Colonic mucosa (tissue), 4 donors: ENCODE measurements around the gene OGT. TPM values are rescaled to one million over a fixed set of nuclear protein-coding genes. Genes with fewer than 3 reads are reported as not detected.
A peak's percentile ranks its signal among the peaks of the same experiment; 100 is the strongest.
"Not testable (repeated sequence)": the region's sequence is repeated elsewhere in the genome, so short reads cannot be mapped to it uniquely, and the experiment has no call there.

ENCODE experiments used
- DNase-seq: peaks from one replicate; pipeline ENCODE4 v3.0.0-alpha.2; 2020
- H3K27ac ChIP-seq: fragments of 200-600 bp; one replicate; pipeline ENCODE4 v1.8.0; 2021
- H3K27me3 ChIP-seq: fragments of 200-600 bp; one replicate; pipeline ENCODE4 v1.8.0; 2021
- H3K36me3 ChIP-seq: fragments of 200-600 bp; one replicate; pipeline ENCODE4 v1.8.0; 2021
- H3K4me1 ChIP-seq: fragments of 200-600 bp; one replicate; pipeline ENCODE4 v1.8.0; 2021; ENCODE audit warnings: mild to moderate bottlenecking
- H3K4me3 ChIP-seq: fragments of 200-600 bp; one replicate; pipeline ENCODE4 v1.8.0; 2021
- H3K9ac ChIP-seq, 2 donors: one replicate each; pipeline ENCODE4 v1.7.0; 2013; ENCODE audit warnings: control low read depth in 2 of 2, low read depth in 2 of 2, low read length in 2 of 2
- H3K9me3 ChIP-seq: fragments of 200-600 bp; one replicate; pipeline ENCODE4 v1.8.0; 2021
- intact Hi-C: fragments of 100-400 bp; cut with DNase I; formaldehyde crosslinking; loops from one replicate; pipeline ENCODE4 v1.14.1; 2022
- total RNA-seq, 2 donors: library from RNA; stranded (reverse); fragmentation: NEBNext Ultra II Directional in 1 of 2; extraction: Animal tissue kit (Norgen Biotek cat#: 25700) in 1 of 2; gene quantifications; one replicate each; pipeline ENCODE4 v1.2.1, GENCODE V29; 2021
- TF ChIP-seq, protein P1 (sequence below): fragments of 200-600 bp; IDR thresholded peaks from one replicate; pipeline ENCODE4 v1.8.0; 2022; ENCODE audit warnings: antibody characterized with exemption, mild to moderate bottlenecking
- donor health status: healthy.
- donor health status: DM: no; HTN: no; CAD: no.
- donor health status: DM: no; HTN: no; CAD: no.

Gene OGT
- 10 to 100 TPM; 75.0 to 80.6 TPM for total RNA-seq

DNA sequence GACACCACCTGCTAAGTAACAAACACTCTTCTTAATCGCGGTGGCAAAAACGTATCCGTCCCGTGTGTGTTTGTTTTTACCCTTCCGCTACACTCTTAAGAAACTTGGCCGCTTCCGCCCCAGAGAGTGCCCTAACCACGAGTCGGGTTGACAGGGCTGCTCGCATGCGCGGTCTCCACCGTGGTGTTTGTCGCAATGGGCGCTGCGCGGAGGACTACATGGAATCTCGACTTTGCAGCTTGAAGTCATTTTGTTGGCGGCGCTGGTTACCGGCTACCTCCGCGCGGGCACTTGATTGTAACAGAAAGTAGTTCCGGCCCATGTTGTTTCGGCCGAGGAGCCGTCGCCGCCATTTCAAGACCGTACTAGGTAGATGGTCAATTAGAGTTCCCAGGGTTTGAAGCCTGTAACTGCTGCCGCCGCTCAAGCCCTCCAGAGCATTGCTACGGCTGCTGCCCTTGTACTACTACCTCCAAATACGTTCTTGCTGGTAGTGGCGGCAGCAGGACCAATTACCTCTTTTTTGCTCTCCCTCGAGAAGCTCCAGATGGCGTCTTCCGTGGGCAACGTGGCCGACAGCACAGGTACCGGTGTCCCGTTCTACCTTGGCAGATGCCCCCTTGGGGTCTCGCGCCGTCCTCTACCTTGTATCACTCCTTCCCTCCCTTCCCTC lies at the start of gene OGT:
Gene OGT (plus strand): TSS at position 352 of the 673 bp plus-strand sequence. CDS start 196 bp downstream, at position 548.
- H3K36me3 ChIP-seq = no peaks in the 10 kb centered on the region
- DNase-seq = peak; percentile 94
- H3K4me1 ChIP-seq = no peaks in the 10 kb centered on the region
- H3K27me3 ChIP-seq = no peaks in the 10 kb centered on the region
- no peaks in the 10 kb centered on the region for H3K9me3 ChIP-seq
- intact Hi-C loops = no loop called here
- TF ChIP-seq, protein P1, sequence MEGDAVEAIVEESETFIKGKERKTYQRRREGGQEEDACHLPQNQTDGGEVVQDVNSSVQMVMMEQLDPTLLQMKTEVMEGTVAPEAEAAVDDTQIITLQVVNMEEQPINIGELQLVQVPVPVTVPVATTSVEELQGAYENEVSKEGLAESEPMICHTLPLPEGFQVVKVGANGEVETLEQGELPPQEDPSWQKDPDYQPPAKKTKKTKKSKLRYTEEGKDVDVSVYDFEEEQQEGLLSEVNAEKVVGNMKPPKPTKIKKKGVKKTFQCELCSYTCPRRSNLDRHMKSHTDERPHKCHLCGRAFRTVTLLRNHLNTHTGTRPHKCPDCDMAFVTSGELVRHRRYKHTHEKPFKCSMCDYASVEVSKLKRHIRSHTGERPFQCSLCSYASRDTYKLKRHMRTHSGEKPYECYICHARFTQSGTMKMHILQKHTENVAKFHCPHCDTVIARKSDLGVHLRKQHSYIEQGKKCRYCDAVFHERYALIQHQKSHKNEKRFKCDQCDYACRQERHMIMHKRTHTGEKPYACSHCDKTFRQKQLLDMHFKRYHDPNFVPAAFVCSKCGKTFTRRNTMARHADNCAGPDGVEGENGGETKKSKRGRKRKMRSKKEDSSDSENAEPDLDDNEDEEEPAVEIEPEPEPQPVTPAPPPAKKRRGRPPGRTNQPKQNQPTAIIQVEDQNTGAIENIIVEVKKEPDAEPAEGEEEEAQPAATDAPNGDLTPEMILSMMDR = no peak
- peak within 1 kb of the TSS; percentile 53 for H3K4me3 ChIP-seq
- peak within 1 kb of the TSS; percentile 81 to 86 for H3K9ac ChIP-seq
- peak within 1 kb of the TSS; percentile 82 for H3K27ac ChIP-seq

GRCh38 chrX:71487814-71488213 lies 45.1 kb upstream of the OGT start:
- no peaks in the 10 kb centered on the region for H3K4me1 ChIP-seq
- H3K27ac ChIP-seq = no peak overlapping the region
- TF ChIP-seq, protein P1 = no peak
- no peak for DNase-seq
- no peak overlapping the region for H3K9ac ChIP-seq
- H3K9me3 ChIP-seq = no peaks in the 10 kb centered on the region
- no peaks in the 10 kb centered on the region for H3K36me3 ChIP-seq
- intact Hi-C loops = no loop called here
- H3K27me3 ChIP-seq = no peaks in the 10 kb centered on the region
- no peak overlapping the region for H3K4me3 ChIP-seq

DNA sequence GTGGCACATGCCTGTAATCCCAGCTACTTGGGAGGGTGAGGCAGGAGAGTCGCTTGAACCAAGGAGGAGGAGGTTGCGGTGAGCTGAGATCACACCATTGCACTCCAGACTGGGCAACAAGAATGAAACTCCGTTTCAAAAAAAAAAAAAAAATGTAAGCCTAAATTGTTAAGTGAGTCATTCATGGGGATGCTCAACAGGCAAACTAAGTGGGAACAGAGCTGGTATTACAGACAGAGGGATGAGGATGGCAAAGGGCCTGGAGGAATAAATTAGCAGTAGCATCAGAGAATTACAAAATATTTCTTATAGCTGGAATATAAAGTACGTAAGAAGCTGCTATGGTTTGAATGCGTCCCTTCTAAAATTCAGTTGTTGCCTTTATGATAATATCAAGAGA lies 43.4 kb upstream of the OGT start:
- no peaks in the 10 kb centered on the region for H3K4me1 ChIP-seq
- H3K9me3 ChIP-seq = no peaks in the 10 kb centered on the region
- intact Hi-C loops = no loop called here
- TF ChIP-seq, protein P1 = no peak
- H3K9ac ChIP-seq = no peak overlapping the region
- no peaks in the 10 kb centered on the region for H3K27me3 ChIP-seq
- H3K27ac ChIP-seq = no peak overlapping the region
- no peaks in the 10 kb centered on the region for H3K36me3 ChIP-seq
- no peak for DNase-seq
- no peak overlapping the region for H3K4me3 ChIP-seq

DNA sequence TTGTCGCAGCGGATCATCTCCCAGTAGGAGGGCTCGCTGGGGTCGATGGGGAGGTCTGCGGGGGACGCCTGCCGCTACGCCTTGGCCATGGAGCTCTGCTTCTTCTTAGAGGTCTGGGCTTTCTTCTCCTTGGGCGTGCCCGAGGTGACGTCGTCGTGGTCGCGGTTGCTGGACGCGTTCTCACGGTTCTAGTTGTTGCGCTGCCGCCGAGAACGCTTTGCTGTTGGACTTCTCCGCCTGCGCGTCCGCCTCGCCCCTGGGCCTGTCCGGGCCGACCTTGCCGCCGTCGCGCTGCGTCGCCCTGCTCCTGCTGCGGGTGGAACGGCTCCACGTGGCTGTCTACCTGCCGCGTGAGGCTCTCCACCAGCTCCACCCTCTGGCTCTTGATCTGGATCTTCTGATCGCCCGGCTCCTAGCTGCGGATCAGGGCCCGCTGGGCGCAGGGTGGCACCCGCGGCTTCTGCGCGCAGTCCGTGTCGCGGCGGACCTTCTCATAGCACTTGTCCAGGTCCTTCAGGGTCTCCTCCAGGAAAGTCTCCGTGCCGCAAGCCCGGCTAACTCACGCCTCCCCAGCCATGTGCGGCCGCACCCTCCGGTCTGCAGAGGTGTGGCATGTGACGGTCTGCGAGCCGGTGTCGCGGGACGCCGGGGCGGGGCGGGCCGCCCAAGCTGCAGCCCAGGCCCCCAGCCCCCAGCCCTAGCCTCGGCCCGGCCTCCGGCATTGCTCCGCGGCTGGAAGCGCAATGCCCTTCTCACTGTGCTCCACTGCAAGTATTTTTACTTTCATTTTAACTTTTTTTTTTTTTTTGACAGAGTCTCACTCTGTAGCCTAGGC lies 40.5 kb upstream of the OGT start:
- TF ChIP-seq, protein P1 = no peak
- DNase-seq = peak; percentile 38
- H3K27ac ChIP-seq = no peak overlapping the region
- no peaks in the 10 kb centered on the region for H3K4me1 ChIP-seq
- peak overlapping the region; percentile 9 to 56 for H3K9ac ChIP-seq
- H3K36me3 ChIP-seq = no peaks in the 10 kb centered on the region
- H3K4me3 ChIP-seq = peak overlapping the region; percentile 44
- no peaks in the 10 kb centered on the region for H3K27me3 ChIP-seq
- intact Hi-C loops = no loop called here
- no peaks in the 10 kb centered on the region for H3K9me3 ChIP-seq

DNA sequence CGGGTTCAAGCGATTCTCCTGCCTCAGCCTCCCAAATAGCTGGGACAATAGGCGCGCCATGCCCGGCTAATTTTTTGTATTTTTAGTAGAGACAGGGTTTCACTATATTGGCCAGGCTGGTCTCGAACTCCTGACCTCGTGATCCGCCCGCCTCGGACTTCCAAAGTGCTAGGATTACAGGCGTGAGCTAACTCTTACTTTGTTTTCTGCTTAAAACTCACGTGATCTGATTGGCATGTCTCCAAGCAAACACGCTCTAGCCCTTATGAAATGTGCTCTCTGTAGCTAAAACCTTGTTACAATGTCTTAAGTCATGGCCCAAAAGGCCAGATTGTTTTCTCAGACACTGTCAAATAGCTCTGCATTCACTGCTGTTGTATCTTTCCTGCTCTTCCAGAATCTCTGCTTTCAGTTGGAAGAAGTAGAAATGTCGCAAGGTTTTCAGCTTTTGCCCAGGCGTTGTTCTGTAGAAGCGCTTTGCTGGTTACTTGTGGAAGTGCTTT lies 39.7 kb upstream of the OGT start:
- Histone ChIP-seq H3K36me3 (no peaks in the 10 kb centered on the region), H3K4me1 (no peaks in the 10 kb centered on the region), H3K4me3 (peak overlapping the region; percentile 44), H3K9me3 (no peaks in the 10 kb centered on the region), H3K27me3 (no peaks in the 10 kb centered on the region), H3K27ac (no peak overlapping the region), H3K9ac (no peak overlapping the region)
- intact Hi-C loops = no loop called here
- TF ChIP-seq, protein P1 = no peak
- DNase-seq = no peak

DNA sequence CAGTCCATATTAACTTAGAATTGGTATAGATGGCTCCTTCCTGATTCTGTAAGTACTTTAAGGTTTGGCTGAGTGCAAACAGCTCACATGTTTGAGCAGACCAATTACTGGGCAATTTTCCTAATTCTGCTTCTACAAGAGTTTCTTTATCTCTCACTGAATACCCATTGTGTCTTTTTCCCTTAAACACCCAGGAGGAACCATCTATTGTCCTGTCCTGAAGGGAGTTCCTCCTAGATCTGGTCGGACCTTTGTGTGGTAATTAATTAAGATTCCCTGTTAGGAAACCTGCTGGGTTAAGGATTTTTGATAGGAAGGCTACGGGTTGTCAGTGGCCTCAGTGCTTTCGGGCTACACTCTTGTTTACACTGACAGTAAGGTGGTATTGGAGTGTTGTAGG lies 36.9 kb upstream of the OGT start:
- H3K36me3 ChIP-seq, H3K4me3 ChIP-seq, H3K4me1 ChIP-seq, intact Hi-C loops, H3K27ac ChIP-seq, H3K27me3 ChIP-seq, H3K9me3 ChIP-seq, H3K9ac ChIP-seq, DNase-seq: not testable (repeated sequence)
